WTC11 (cell line): ENCODE measurements around the gene HDLBP.

Experiments
- CREB1 ChIP-seq: sonication (generic); formaldehyde crosslinking; IDR thresholded peaks from 2 replicates; pipeline ENCODE4 v1.8.0; 2023; ENCODE audit warnings: mild to moderate bottlenecking, missing genetic modification reagents
- ELF4 ChIP-seq: sonication (generic); formaldehyde crosslinking; IDR thresholded peaks from 2 replicates; pipeline ENCODE4 v1.8.1; 2022; ENCODE audit warnings: low read depth, mild to moderate bottlenecking, moderate library complexity, missing genetic modification reagents
- ETV6 ChIP-seq: sonication (generic); formaldehyde crosslinking; IDR thresholded peaks from 2 replicates; pipeline ENCODE4 v1.8.1; 2022; ENCODE audit warnings: mild to moderate bottlenecking, missing genetic modification reagents
- NR2C2 ChIP-seq: sonication (generic); formaldehyde crosslinking; IDR thresholded peaks from 2 replicates; pipeline ENCODE4 v1.8.0; 2022; ENCODE audit warnings: mild to moderate bottlenecking, missing genetic modification reagents
- ZNF138 ChIP-seq: sonication (generic); formaldehyde crosslinking; conservative IDR thresholded peaks from 2 replicates; pipeline ENCODE4 v1.8.1; 2022; ENCODE audit warnings: mild to moderate bottlenecking, moderate library complexity, missing genetic modification reagents
- ZNF416 ChIP-seq: fragments of 250-450 bp; sonication (Bioruptor Pico); IDR thresholded peaks from 2 replicates; pipeline ENCODE4 v1.9.0; 2021; ENCODE audit warnings: mild to moderate bottlenecking, inconsistent platforms
- ZNF671 ChIP-seq: fragments of 250-450 bp; sonication (Bioruptor Pico); IDR thresholded peaks from 2 replicates; pipeline ENCODE4 v1.8.0; 2021; ENCODE audit warnings: mild to moderate bottlenecking
- TF ChIP-seq, protein P1 (sequence below): fragments of 200-600 bp; IDR thresholded peaks from 2 replicates; pipeline ENCODE4 v1.8.0; 2022; ENCODE audit warnings: antibody characterized with exemption
- TF ChIP-seq, protein P2 (sequence below): sonication (generic); formaldehyde crosslinking; IDR thresholded peaks from 2 replicates; pipeline ENCODE4 v1.8.1; 2022; ENCODE audit warnings: mild to moderate bottlenecking, missing genetic modification reagents, moderate library complexity, borderline replicate concordance
- TF ChIP-seq, protein P3 (sequence below): sonication (generic); formaldehyde crosslinking; IDR thresholded peaks from 2 replicates; pipeline ENCODE4 v1.8.1; 2023; ENCODE audit warnings: mild to moderate bottlenecking, moderate library complexity, missing genetic modification reagents
- TF ChIP-seq, protein P4 (sequence below): sonication (generic); formaldehyde crosslinking; IDR thresholded peaks from 2 replicates; pipeline ENCODE4 v1.8.1; 2023; ENCODE audit warnings: mild to moderate bottlenecking, missing genetic modification reagents
- TF ChIP-seq, protein P5 (sequence below): sonication (generic); formaldehyde crosslinking; IDR thresholded peaks from 2 replicates; pipeline ENCODE4 v1.8.1; 2022; ENCODE audit warnings: missing genetic modification reagents, borderline replicate concordance

DNA sequence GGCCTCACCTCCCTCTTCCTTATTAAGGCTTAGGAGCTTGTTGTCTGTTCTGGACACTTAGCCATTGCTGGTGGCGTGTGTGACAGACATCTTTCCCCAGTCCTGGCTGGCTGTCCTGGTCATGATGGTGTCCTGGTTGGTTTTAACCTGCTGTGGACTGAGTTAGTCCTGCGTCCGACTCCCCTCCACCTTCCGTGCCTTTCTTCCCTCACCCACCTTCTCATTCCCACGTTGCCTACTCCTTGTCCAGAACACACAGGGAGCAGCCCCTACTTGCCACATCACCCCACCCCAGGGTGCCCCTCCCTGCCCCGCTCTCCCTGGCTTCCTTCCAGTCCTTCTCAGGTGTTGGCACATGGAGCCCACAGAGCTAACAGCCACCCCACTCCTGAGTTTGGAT is 117.5 kb downstream of the HDLBP start:
- TF ChIP-seq, protein P1, sequence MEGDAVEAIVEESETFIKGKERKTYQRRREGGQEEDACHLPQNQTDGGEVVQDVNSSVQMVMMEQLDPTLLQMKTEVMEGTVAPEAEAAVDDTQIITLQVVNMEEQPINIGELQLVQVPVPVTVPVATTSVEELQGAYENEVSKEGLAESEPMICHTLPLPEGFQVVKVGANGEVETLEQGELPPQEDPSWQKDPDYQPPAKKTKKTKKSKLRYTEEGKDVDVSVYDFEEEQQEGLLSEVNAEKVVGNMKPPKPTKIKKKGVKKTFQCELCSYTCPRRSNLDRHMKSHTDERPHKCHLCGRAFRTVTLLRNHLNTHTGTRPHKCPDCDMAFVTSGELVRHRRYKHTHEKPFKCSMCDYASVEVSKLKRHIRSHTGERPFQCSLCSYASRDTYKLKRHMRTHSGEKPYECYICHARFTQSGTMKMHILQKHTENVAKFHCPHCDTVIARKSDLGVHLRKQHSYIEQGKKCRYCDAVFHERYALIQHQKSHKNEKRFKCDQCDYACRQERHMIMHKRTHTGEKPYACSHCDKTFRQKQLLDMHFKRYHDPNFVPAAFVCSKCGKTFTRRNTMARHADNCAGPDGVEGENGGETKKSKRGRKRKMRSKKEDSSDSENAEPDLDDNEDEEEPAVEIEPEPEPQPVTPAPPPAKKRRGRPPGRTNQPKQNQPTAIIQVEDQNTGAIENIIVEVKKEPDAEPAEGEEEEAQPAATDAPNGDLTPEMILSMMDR: no peak
- TF ChIP-seq, protein P2, sequence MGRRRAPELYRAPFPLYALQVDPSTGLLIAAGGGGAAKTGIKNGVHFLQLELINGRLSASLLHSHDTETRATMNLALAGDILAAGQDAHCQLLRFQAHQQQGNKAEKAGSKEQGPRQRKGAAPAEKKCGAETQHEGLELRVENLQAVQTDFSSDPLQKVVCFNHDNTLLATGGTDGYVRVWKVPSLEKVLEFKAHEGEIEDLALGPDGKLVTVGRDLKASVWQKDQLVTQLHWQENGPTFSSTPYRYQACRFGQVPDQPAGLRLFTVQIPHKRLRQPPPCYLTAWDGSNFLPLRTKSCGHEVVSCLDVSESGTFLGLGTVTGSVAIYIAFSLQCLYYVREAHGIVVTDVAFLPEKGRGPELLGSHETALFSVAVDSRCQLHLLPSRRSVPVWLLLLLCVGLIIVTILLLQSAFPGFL: no peak
- TF ChIP-seq ZNF138 (CRISPR knock-in tag) (no peak), ELF4 (CRISPR knock-in tag) (no peak), ZNF671 (CRISPR knock-in tag) (no peak), ZNF416 (CRISPR knock-in tag) (no peak), CREB1 (CRISPR knock-in tag) (no peak), NR2C2 (CRISPR knock-in tag) (no peak), ETV6 (no peak)
- TF ChIP-seq, protein P3, sequence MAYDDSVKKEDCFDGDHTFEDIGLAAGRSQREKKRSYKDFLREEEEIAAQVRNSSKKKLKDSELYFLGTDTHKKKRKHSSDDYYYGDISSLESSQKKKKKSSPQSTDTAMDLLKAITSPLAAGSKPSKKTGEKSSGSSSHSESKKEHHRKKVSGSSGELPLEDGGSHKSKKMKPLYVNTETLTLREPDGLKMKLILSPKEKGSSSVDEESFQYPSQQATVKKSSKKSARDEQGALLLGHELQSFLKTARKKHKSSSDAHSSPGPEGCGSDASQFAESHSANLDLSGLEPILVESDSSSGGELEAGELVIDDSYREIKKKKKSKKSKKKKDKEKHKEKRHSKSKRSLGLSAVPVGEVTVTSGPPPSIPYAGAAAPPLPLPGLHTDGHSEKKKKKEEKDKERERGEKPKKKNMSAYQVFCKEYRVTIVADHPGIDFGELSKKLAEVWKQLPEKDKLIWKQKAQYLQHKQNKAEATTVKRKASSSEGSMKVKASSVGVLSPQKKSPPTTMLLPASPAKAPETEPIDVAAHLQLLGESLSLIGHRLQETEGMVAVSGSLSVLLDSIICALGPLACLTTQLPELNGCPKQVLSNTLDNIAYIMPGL (CRISPR knock-in tag): no peak
- TF ChIP-seq, protein P4, sequence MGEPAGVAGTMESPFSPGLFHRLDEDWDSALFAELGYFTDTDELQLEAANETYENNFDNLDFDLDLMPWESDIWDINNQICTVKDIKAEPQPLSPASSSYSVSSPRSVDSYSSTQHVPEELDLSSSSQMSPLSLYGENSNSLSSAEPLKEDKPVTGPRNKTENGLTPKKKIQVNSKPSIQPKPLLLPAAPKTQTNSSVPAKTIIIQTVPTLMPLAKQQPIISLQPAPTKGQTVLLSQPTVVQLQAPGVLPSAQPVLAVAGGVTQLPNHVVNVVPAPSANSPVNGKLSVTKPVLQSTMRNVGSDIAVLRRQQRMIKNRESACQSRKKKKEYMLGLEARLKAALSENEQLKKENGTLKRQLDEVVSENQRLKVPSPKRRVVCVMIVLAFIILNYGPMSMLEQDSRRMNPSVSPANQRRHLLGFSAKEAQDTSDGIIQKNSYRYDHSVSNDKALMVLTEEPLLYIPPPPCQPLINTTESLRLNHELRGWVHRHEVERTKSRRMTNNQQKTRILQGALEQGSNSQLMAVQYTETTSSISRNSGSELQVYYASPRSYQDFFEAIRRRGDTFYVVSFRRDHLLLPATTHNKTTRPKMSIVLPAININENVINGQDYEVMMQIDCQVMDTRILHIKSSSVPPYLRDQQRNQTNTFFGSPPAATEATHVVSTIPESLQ (CRISPR knock-in tag): no peak
- TF ChIP-seq, protein P5, sequence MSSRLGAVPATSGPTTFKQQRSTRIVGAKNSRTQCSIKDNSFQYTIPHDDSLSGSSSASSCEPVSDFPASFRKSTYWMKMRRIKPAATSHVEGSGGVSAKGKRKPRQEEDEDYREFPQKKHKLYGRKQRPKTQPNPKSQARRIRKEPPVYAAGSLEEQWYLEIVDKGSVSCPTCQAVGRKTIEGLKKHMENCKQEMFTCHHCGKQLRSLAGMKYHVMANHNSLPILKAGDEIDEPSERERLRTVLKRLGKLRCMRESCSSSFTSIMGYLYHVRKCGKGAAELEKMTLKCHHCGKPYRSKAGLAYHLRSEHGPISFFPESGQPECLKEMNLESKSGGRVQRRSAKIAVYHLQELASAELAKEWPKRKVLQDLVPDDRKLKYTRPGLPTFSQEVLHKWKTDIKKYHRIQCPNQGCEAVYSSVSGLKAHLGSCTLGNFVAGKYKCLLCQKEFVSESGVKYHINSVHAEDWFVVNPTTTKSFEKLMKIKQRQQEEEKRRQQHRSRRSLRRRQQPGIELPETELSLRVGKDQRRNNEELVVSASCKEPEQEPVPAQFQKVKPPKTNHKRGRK: no peak
